AG10803 (cell line): ENCODE results near the gene KIF26A.

Experiments
- DNase-seq: peaks from one replicate; pipeline ENCODE4 v3.0.0; 2010; ENCODE audit warnings: low read depth
- H3K4me3 ChIP-seq: 2 replicates; pipeline ENCODE4 v1.5.1; 2011; ENCODE audit warnings: mild to moderate bottlenecking, low read length, control low read depth
- TF ChIP-seq, protein P1 (sequence below): conservative IDR thresholded peaks from 2 replicates; pipeline ENCODE4 v1.5.1; 2011; ENCODE audit warnings: mild to moderate bottlenecking, low read length, control low read depth, inconsistent platforms

Gene KIF26A

DNA sequence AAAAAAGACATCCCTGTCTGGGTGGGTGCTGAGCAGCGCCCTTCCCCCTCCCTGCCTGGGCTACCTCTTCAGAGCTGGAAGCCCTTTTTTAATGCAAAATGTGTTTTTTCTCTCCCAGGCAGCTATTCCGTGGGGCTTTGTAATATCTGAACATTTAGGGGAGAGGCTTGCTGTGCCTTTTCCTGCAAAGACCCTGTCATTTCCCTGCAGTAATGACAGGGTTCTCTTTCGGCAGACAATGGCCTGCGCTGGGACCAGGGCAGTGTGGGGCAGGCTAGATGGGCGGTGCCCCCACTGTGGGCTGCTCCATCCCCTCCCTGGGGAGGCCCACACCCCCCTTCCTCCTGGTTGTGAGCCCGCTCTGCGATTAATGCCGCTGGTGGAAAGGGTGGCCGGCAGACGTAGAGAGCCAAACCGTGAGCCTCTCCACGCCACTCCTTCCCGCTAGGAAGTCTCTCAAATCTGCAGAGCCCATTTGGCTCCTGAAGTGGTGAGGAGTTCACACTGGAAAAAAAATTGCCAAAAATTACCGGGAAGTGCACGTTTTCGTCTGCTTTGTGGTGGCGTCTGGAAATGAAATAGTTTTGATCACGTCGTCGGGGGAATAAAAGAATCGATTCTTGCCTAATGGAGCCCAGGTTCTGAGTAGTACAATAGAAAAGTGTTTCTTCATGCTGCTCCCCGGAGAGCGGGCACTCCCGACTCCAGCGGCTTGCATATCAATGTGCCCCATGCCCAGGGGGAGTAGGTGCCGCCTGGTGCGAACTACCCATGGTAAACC, 31.5 kb downstream of the KIF26A start:
- no peak for DNase-seq
- TF ChIP-seq, protein P1, sequence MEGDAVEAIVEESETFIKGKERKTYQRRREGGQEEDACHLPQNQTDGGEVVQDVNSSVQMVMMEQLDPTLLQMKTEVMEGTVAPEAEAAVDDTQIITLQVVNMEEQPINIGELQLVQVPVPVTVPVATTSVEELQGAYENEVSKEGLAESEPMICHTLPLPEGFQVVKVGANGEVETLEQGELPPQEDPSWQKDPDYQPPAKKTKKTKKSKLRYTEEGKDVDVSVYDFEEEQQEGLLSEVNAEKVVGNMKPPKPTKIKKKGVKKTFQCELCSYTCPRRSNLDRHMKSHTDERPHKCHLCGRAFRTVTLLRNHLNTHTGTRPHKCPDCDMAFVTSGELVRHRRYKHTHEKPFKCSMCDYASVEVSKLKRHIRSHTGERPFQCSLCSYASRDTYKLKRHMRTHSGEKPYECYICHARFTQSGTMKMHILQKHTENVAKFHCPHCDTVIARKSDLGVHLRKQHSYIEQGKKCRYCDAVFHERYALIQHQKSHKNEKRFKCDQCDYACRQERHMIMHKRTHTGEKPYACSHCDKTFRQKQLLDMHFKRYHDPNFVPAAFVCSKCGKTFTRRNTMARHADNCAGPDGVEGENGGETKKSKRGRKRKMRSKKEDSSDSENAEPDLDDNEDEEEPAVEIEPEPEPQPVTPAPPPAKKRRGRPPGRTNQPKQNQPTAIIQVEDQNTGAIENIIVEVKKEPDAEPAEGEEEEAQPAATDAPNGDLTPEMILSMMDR, result no peak
- H3K4me3 ChIP-seq, result no peak overlapping the region

DNA sequence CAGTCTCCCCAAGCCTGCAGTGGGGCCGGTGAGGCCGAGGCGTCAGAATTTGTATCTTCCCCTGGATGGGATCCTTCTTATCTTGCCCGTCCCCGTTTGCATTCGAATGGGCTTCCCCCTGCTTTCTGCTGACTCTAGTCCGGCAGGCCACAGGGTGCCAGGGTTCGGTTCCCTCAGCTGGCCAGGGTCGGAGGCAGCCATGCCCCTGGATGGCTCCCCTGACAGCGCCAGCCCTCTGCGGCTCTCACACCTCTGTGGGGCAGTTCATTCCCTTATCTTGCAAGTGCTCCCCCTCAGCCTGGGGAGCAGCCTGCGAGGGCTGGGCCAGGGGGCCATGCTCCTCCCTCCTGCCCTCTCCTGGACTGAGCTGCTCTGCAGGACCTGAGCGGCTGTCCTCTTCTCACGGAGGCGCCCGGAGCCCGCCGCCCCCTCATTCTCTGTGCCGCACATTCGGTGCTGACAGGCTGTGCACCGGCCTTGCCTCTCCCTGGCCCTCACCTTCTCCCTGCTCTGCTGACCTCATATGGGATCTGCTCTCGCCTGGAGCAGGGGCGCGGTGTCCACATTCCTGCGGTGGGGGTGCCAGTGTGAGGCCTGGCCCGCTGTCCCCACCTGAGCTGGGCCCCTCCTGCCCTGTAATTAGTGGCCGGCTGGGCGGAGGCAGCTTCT, 32.8 kb downstream of the KIF26A start:
- TF ChIP-seq, protein P1, result no peak
- no peak for DNase-seq
- H3K4me3 ChIP-seq, result no peak overlapping the region

DNA sequence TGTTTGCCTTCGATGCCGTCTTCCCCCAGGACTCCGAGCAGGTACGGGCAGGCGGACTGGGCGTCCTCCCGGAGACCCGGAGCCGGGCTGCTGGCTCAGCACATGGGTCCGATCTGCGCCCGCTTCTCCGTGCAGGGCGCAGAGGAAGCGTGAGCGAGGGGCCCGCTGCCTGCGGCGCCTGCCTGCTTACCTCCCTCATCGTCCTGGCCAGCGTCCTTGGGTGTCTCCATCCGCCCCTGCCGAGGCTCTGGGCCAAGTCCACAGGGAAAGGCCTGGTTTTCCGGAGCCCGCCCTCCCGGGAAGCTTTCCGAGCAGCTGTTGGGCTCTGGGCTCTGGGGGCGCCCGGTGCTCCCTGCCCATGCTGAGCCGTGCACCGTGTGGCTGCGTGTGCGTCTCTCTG, 33.5 kb downstream of the KIF26A start:
- TF ChIP-seq, protein P1, result no peak
- no peak for DNase-seq
- H3K4me3 ChIP-seq, result no peak overlapping the region

DNA sequence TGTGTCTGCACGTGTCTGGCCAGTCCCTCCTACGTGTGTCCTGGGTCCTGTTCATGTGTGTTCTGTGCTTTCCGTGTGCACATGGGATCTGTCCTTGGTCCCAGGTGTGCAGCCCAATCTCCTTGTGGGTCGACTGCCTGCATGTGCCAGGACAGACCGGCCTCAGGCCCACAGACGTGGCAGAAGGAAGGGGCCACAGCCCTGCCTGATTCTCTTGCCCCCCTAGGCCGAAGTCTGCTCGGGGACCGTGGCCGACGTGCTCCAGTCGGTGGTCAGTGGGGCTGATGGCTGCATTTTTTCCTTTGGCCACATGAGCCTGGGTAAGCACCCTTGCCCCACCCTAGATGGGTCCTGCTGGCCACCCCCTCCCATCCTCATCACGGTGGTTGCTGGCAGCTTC, 34.0 kb downstream of the KIF26A start:
- TF ChIP-seq, protein P1, result no peak
- no peak for DNase-seq
- H3K4me3 ChIP-seq, result no peak overlapping the region

- no peak for DNase-seq
- H3K4me3 ChIP-seq, result no peak overlapping the region
- TF ChIP-seq, protein P1, result no peak
These were observed 34.5 kb downstream of the KIF26A start for GRCh38 chr14:104172880-104173279.

GRCh38 chr14:104174051-104174450, 35.7 kb downstream of the KIF26A start:
- TF ChIP-seq, protein P1, result no peak
- no peak for DNase-seq
- H3K4me3 ChIP-seq, result no peak overlapping the region

- TF ChIP-seq, protein P1, result no peak
- no peak overlapping the region for H3K4me3 ChIP-seq
- no peak for DNase-seq
These were observed 36.7 kb downstream of the KIF26A start for GRCh38 chr14:104175041-104175440.
